H1 (cell line): ENCODE data around the gene DAPK3.

Experiments
- MAFK ChIP-seq: IDR thresholded peaks from 2 replicates; pipeline ENCODE4 v1.6.1; 2012; ENCODE audit warnings: low read depth, mild to moderate bottlenecking, improper control_type of control experiment, low read length
- TF ChIP-seq, protein P1 (sequence below), 3 experiments: IDR thresholded peaks; 1 replicate in 2 of 3; 2 replicates in 1 of 3; pipeline versions ENCODE4 v1.5.1 to v1.6.1; 2011; ENCODE audit warnings: low read length in 3 of 3, mild to moderate bottlenecking in 3 of 3, inconsistent platforms in 2 of 3, low read depth in 1 of 3, moderate library complexity in 1 of 3; ENCODE audit not compliant: insufficient read depth in 1 of 3; ENCODE audit errors: control extremely low read depth in 1 of 3

DNA sequence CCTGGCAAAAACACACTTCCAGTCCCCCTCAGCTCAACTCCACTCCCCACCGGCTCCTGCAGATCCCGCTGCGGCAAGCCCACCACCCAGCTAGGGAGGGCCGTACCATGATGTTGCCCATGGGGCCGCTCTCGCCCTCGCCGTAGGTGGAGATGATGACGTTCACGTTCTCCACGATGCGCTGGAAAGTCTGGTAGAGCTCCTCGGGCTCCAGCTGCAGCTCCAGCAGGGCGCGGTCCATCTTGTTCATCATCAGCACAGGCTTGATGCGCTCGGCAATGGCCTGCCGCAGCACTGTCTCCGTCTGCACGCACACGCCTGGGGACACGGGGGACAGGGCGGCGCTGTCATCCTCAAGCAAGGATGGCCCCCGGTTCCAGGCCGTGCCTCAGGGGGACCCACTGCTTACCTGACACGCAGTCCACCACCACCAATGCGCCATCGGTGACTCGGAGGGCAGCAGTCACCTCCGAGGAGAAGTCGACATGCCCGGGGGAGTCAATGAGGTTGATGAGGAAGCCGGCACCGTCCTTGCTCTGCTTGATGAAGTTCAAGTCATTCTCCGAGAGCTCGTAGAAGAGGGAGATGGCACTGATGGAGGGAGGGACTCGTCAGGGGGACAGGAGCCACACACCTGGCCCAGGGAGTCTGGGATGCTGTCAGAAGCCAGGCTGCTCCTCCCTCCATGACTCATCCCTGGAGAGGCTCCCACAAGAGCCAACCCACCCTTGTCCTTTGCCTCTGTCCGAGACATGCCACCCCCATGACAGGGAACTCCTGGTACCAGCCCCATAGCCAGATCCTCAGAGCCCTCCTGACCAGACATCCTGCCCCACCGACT lies 12.0 kb upstream of the DAPK3 start:
- TF ChIP-seq, protein P1, sequence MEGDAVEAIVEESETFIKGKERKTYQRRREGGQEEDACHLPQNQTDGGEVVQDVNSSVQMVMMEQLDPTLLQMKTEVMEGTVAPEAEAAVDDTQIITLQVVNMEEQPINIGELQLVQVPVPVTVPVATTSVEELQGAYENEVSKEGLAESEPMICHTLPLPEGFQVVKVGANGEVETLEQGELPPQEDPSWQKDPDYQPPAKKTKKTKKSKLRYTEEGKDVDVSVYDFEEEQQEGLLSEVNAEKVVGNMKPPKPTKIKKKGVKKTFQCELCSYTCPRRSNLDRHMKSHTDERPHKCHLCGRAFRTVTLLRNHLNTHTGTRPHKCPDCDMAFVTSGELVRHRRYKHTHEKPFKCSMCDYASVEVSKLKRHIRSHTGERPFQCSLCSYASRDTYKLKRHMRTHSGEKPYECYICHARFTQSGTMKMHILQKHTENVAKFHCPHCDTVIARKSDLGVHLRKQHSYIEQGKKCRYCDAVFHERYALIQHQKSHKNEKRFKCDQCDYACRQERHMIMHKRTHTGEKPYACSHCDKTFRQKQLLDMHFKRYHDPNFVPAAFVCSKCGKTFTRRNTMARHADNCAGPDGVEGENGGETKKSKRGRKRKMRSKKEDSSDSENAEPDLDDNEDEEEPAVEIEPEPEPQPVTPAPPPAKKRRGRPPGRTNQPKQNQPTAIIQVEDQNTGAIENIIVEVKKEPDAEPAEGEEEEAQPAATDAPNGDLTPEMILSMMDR (IDR thresholded peaks at IDR 0.05; ENCODE audit: control extremely low read depth in 1 of 3, insufficient read depth in 1 of 3, low read depth in 1 of 3, low read length in 3 of 3): no peak
- TF ChIP-seq MAFK: no peak
